ENCODE data around the gene NUP210. TPM values are rescaled to one million over a fixed set of nuclear protein-coding genes. Genes with fewer than 3 reads are reported as not detected.
A peak's percentile ranks its signal among the peaks of the same experiment; 100 is the strongest.

NUP210 gene
- polyA plus RNA-seq, 1 of the 3 experiments (the other 2 are of a cell fraction): 1.8 TPM

DNA sequence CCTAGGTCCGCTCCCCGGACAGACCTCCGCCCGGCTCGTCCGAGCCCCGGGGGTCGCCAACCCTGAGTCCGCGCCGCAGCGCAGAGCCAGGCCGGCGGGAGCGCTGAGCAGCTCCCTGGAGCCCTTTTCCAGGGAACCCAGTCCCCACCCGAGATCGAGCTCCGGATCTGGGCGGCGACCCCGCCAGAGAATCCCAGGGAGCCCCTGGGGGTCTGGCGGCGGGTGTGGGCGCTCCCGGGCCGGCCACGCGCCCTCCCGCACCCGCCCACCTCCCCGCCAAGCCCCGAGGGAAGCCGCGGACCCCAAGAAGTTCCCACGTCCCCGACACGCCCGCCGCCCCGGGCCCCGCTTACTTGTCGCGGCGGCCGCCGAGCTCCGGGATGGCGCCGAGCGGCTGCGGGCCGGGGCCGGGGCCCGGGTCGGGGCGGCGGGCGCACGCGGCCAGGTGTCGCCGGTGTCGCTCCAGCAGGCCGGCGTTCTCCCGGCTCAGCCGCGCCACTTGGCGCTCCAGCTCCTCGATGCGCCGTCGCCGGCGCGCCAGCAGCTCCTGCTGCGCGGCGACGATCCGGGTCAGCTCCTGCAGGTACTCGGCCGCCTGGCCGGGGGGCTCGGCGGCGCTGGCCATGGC lies 137.7 kb downstream of the NUP210 start (continued):
- TF ChIP-seq JUND (IDR thresholded peaks at IDR 0.05) (no peak), SMC3 (IDR thresholded peaks at IDR 0.05; ENCODE audit: low read depth, low read length) (no peak), FOXM1 (IDR thresholded peaks at IDR 0.05; ENCODE audit: low read depth) (no peak), MXI1 (IDR thresholded peaks at IDR 0.05; ENCODE audit: low read depth, low read length) (no peak), FOSL2 (IDR thresholded peaks at IDR 0.05; ENCODE audit: borderline replicate concordance, low read depth) (no peak), RAD21 (IDR thresholded peaks at IDR 0.05; ENCODE audit: low read length) (no peak), EP300 (IDR thresholded peaks at IDR 0.05; ENCODE audit: borderline replicate concordance in 1 of 2, low read depth in 1 of 2, low read length in 1 of 2) (no peak)
- TF ChIP-seq, protein P1, sequence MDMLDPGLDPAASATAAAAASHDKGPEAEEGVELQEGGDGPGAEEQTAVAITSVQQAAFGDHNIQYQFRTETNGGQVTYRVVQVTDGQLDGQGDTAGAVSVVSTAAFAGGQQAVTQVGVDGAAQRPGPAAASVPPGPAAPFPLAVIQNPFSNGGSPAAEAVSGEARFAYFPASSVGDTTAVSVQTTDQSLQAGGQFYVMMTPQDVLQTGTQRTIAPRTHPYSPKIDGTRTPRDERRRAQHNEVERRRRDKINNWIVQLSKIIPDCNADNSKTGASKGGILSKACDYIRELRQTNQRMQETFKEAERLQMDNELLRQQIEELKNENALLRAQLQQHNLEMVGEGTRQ (IDR thresholded peaks at IDR 0.05; ENCODE audit: borderline replicate concordance, low read depth, low read length): no peak

DNA sequence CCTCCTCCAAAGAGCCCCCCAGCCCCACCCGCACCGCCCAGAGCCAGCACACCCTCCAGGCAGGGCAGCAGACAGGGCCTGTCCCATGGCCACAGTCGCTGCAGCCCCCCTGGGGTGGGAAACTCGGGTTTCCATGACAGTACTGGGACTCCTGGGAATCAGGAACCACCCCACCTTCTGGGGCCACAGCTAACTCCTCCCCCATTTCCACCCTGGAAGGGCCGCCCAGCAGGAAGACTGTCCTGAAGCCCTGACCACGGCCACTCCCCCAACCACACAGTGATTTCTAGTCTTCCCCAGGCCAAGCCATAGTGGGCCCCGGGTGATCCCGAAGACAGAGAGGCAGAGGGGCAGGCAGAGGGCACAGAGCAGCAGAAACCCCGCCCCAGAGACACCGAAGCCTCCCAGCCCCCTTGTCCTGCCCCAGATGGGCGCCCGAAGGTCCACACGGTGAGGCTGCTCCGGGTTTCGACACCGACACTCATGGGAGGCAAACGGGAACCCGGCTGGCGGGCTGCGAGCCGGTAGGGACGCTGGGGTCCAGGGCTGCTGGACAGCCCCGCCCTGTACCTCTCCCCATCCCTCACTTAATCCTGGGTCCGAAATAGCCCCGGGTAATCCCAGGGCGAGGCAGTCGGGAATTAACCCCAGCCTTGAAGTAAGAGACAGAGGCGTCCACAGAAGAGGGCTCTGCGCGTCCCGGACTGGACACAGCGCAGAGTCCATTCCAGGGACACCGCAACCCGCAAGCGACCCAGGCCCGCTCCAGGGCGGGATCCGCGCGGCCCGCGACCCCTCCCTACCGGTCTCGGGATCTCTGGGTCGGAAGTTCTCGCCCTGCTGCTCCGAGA lies 138.4 kb downstream of the NUP210 start:
- peaks cover 10% of the 10 kb centered on the region for H3K27me3 ChIP-seq (ENCODE audit: insufficient read depth)
- no peaks in the 10 kb centered on the region for H3F3A ChIP-seq (replicated peaks; ENCODE audit: insufficient read depth)
- DNase-seq: peak; percentile 50
- peaks cover 0 to 7% of the 10 kb centered on the region in 2 experiments; a peak in 2 of 4 replicates for H3K4me1 ChIP-seq (ENCODE audit: control insufficient read depth in 1 of 2, insufficient read depth in 2 of 2, low read depth in 1 of 2, low read length in 1 of 2)
- ChIA-PET CTCF (interaction anchor here (0.8 to 3.8 kb wide), 7 partner anchors 13 to 369 kb away, joined by 3 to 18 read pairs (median 6); no protein-coding TSS in a partner anchor), POLR2A (interaction anchor here (1.6 kb wide), 1 partner anchor 39 kb away, joined by 5 read pairs; no protein-coding TSS in a partner anchor)
- WGBS (ENCODE audit: low lambda C conversion rate): 85% methylated on average over 18 of the region's 47 CpGs
- no peak overlapping the region for H3K9ac ChIP-seq
- no peaks in the 10 kb centered on the region for H4K20me1 ChIP-seq (ENCODE audit: insufficient read depth)
- H2AFZ ChIP-seq (ENCODE audit: low read depth): no peak overlapping the region
- no peaks in the 10 kb centered on the region for H3K36me3 ChIP-seq (replicated peaks in 1 of 2; ENCODE audit: control insufficient read depth in 1 of 2, insufficient read depth in 2 of 2, low read length in 1 of 2)
- no peak overlapping the region for H3K4me3 ChIP-seq (ENCODE audit: low read depth in 2 of 2, low read length in 1 of 2)
- H3K79me2 ChIP-seq (ENCODE audit: insufficient read depth): no peaks in the 10 kb centered on the region
- H3K9me2 ChIP-seq: no peaks in the 10 kb centered on the region
- H3K4me2 ChIP-seq: no peak overlapping the region
- TF ChIP-seq MEF2A (IDR thresholded peaks at IDR 0.05; ENCODE audit: borderline replicate concordance, low read depth) (no peak), POLR2AphosphoS5 (IDR thresholded peaks at IDR 0.05; ENCODE audit: low read depth, low read length) (no peak), RXRA (IDR thresholded peaks at IDR 0.05; ENCODE audit: borderline replicate concordance, low read depth) (no peak), NFIC (IDR thresholded peaks at IDR 0.05; ENCODE audit: borderline replicate concordance) (no peak), TAF1 (IDR thresholded peaks at IDR 0.05; ENCODE audit: borderline replicate concordance, low read depth, low read length) (no peak), MXI1 (IDR thresholded peaks at IDR 0.05; ENCODE audit: low read depth, low read length) (no peak), JUND (IDR thresholded peaks at IDR 0.05) (no peak), CHD2 (IDR thresholded peaks at IDR 0.05; ENCODE audit: low read length, partially characterized antibody) (no peak), SMC3 (IDR thresholded peaks at IDR 0.05; ENCODE audit: low read depth, low read length) (no peak), GABPA (IDR thresholded peaks at IDR 0.05; ENCODE audit: low read depth) (no peak), TCF12 (IDR thresholded peaks at IDR 0.05) (no peak), TEAD4 (IDR thresholded peaks at IDR 0.05; ENCODE audit: borderline replicate concordance, insufficient read depth) (no peak), RCOR1 (IDR thresholded peaks at IDR 0.05; ENCODE audit: low read length) (no peak), GATA2 (CRISPR knock-in tag; IDR thresholded peaks at IDR 0.05) (no peak)
- TF ChIP-seq, protein P2, sequence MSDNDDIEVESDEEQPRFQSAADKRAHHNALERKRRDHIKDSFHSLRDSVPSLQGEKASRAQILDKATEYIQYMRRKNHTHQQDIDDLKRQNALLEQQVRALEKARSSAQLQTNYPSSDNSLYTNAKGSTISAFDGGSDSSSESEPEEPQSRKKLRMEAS (IDR thresholded peaks at IDR 0.05; ENCODE audit: low read depth): no peak
- TF ChIP-seq, protein P3, sequence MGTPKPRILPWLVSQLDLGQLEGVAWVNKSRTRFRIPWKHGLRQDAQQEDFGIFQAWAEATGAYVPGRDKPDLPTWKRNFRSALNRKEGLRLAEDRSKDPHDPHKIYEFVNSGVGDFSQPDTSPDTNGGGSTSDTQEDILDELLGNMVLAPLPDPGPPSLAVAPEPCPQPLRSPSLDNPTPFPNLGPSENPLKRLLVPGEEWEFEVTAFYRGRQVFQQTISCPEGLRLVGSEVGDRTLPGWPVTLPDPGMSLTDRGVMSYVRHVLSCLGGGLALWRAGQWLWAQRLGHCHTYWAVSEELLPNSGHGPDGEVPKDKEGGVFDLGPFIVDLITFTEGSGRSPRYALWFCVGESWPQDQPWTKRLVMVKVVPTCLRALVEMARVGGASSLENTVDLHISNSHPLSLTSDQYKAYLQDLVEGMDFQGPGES (IDR thresholded peaks at IDR 0.05; ENCODE audit: low read depth, low read length): no peak
- TF ChIP-seq, protein P4, sequence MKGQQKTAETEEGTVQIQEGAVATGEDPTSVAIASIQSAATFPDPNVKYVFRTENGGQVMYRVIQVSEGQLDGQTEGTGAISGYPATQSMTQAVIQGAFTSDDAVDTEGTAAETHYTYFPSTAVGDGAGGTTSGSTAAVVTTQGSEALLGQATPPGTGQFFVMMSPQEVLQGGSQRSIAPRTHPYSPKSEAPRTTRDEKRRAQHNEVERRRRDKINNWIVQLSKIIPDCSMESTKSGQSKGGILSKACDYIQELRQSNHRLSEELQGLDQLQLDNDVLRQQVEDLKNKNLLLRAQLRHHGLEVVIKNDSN (IDR thresholded peaks at IDR 0.05; ENCODE audit: borderline replicate concordance, low read depth): no peak
- peaks cover 8% of the 10 kb centered on the region; the same call in 1 of the 2 replicates for H3K9me3 ChIP-seq
- H3K27ac ChIP-seq (ENCODE audit: low read depth in 2 of 2, low read length in 1 of 2): no peak overlapping the region

All from SK-N-SH (cell line).